Putamen (tissue), 1 donor: ENCODE data around the gene GPR146.
"Not testable (repeated sequence)": the region's sequence is repeated elsewhere in the genome, so short reads cannot be mapped to it uniquely, and the experiment has no call there.

Source experiments
- DNase-seq: peaks from one replicate; pipeline ENCODE4 v3.0.0-alpha.2; 2016; ENCODE audit warnings: low spot score

GPR146 gene

DNA sequence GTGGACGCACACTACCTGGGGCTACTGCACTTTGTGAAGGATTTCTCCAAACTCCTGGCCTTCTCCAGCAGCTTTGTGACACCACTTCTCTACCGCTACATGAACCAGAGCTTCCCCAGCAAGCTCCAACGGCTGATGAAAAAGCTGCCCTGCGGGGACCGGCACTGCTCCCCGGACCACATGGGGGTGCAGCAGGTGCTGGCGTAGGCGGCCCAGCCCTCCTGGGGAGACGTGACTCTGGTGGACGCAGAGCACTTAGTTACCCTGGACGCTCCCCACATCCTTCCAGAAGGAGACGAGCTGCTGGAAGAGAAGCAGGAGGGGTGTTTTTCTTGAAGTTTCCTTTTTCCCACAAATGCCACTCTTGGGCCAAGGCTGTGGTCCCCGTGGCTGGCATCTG, 14.0 kb downstream of the GPR146 start:
- DNase-seq = no peak

DNA sequence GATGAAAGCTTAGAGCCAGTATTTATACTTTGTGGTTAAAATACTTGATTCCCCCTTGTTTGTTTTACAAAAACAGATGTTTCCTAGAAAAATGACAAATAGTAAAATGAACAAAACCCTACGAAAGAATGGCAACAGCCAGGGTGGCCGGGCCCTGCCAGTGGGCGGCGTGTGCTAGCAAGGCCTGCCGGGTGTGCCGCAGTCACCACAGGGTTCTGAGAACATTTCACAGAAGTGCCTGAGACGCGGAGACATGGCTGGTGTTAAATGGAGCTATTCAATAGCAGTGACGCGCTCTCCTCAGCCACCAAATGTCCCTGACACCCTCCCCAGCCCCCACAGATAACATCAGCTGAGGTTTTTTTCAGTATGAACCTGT, 14.5 kb downstream of the GPR146 start:
- DNase-seq = no peak

DNA sequence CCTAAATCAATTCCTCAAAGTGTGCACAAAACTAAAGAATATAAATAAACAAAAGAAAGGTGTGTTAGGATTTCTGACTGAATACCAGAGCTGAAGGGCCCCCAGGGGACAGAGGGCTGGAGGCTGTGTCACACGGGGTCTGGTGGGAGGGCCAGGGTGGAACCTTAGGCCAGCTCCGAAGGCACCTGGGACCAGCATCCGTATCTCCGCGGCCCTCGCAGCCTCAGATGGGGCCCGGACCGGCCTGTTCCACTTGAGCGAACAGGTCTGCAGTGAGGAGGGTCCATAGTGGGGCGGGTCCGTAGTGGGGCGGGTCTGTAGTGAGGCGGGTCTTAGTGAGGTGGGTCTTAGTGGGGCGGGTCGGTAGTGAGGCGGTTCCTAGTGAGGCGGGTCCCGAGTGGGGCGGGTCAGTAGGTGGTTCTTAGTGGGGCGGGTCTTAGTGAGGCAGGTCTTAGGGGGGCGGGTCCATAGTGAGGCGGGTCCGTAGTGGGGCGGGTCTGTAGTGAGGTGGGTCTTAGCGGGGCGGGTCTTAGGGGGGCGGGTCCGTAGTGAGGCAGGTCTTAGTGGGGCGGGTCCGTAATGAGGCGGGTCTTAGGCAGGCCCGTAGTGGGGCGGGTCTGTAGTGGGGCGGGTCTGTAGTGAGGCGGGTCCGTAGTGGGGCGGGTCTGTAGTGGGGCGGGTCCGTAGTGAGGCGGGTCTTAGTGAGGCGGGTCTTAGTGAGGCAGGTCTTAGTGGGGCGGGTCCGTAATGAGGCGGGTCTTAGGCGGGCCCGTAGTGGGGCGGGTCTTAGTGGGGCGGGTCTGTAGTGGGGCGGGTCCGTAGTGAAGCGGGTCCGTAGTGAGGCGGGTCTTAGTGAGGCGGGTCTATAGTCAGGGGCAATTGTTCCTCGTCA, 15.1 kb downstream of the GPR146 start:
- DNase-seq = no peak

DNA sequence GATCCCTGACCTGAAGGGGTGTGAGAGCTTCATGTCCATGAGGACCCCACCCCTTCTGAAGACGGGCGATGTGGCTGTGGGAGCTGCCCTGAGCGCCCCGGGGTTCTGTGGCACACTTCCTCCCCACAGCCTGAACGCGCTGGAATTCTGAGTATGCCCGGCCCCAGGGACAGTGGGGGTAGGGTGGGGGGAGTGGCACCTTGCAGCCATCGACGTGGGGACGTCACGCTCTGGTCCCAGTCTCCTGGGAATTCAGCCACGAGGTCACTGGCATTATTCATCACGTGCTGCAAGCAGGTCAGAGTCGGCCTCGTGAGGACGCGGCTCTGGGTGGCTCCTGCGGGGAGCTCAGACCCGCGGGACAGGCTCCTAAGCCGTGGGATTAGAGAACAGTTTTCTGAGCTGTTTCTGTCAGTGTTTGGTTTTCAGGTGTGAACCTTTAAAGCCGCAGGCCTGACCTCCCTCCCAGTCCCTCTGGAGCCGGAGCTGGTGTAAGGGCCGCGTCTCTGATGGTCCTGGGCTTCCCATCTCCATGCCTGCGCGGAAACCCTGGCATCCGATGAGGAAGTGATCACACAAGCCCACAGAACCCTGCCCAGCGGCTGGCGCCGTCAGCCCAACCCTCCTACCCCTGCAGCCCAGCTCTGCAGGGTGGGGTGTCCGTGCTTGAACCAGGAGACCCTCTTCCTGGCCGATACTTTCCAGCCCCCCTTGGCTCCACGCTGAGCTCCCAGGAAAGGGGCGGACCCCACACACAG, 16.1 kb downstream of the GPR146 start:
- DNase-seq = no peak

DNA sequence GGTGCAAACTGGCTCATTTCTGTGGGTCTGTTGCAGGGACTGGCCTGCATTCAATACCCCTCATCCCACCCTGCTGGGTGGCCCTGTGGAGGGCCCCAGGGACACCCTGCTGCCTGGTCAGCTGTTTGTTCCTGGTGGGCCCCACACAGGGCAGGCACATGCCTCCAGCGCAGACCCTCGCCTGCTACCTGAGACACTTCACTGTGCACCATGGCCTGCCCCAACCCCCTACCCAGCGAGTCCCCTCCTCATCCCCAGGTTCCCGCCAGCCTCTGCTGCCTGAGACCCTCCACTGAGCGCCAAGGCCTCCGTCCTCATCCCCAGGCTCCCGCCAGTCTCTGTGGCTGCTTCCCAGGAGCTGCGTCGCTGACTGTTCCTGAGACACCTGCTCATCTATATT, 16.8 kb downstream of the GPR146 start:
- DNase-seq = no peak

DNA sequence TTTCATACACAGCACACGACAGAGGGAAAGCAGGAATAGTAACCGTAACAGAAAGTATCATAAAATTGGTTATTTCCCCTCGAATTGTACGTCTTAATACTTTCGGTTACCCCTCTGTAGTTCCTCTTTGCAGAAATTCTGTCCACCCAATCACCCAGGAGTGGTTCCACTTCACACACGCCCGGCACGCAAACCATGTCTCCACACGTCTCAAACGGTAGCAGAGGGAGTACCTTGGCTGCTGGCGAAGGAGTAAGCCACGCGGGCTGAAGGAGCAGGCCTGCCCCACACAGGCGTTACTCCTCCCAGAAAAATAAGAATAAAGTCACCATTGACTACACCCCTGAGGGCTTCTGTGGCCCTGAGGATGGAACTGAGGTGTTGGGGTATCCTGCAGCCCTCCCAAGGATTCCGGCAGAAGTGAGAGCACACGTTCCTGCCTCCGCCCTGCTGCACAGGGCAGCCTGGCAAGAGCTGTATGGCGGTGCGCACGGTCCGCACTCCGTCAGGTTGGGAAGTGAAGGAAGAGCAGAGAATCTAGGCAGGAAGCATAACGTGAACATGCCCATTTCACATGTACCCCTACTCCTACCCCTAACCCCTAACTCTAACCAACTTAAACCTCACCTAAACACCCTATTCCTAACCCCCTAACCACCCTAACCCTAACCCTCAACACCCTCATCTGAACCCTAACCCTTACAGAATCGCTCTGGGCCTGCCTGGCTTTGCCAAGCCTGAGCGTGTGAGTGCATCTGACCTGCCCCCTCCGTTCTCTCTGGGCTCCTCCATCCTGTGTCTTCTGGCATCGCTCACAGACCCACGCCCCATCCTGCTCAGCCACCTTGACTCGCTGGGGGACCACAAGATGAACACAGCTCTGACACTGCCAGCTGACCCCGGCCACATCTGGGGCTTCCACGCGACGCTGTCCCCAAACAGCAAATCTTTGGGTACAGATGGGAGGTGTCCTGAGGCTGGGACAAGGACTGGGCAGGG, 18.2 kb downstream of the GPR146 start:
- DNase-seq = no peak

DNA sequence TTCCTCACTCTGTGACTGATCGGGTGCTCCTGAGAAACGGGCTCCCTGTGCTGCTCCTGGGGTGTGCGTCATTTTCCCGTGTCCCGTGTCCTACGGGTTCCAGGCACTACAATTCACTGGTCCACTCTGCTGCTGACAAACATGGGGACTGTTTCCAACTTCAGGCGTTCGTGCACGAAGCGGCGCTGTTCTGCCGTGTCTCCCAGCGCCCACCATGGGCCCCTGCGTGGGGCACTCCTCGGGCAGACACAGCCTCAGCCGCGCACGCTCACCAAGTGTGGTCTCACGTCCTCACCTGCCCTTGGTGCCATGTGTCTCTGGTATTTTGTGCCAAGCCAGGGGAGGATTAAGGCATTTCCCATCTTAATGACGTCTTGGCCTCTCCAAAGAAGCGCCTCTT, 19.0 kb downstream of the GPR146 start:
- DNase-seq = no peak

DNA sequence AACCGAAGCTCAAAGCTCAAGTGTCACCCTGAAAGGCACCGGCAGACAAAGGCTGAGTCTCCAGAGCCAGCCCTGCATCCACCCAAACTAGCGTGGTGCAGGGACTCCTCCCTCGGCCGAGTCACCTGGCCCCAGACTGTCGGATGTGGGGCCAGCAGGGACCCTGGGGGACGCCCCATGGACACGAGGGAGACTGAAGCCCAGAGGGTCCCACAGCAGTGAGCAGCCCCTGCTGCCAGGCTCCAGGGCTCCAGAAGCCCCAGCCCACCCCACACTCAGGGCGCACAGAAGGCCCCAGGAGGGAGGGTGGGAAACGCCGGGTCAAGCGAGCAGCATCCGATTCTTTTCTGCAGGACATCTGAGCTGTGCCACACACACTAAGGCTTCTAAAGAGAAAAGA, 20.2 kb downstream of the GPR146 start:
- DNase-seq = no peak

DNA sequence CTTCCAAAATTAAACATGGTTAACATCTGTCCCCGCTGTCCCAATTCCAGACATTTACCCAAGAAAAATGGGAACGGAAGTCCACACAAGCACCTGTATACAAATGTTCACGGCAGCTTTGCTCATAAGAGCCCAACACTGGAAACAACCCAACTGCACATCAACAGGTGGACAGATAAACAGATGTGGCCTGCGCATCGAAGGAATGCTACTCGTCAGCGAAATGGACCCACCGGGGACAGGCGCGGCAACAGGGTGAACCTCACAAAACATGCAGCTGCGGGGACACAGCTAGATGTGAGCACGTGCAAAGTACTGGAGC, 20.9 kb downstream of the GPR146 start:
- no peak for DNase-seq

DNA sequence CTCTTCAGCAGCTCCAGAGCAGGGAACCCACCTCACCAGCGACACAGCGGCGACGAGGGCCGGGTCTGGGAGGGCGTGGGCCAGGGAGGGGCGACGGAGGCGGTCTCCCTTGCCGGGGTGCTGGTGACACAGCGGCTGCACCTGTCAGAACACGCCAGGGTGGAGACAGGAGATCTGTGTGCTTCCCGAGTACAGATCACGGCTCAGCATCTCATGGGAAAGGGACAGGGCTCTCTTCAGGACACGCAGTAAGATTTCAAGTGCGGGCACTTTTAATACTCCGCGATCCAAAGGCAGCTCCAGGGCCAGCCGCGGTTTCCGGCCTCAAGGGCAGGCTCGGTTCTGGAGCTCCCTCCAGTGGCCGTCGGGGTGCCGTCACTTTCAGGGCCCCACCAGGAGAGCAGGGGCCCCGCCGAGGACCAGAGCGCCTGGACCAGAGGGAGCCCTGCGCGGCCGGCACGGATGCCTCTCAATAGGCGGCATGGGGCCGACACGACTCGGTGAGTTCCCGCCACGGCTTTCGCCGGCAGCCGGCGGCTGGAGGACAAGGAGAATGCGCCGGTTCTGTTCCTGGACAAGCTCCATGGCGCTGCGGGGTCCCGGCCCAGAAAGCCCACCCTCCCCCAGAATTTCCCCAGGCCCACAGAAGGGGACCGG, 21.4 kb downstream of the GPR146 start:
- DNase-seq = no peak

DNA sequence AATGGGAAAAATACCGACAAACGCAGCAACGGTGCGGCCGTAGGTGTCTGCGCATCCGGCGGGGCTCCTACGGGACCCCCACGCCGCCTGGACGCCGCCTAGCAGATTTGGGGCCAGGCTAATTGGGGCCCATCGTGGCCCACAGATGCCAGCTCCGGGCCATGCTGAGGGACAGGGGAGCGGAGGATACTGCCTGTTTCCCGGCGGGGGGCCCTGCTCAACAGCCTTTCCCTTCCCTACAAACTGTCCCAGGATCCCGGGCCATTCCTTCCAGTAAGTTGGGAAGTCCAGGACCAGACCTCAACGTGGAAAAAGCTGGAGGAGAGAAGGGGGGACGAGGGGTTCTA, 21.9 kb downstream of the GPR146 start:
- no peak for DNase-seq

DNA sequence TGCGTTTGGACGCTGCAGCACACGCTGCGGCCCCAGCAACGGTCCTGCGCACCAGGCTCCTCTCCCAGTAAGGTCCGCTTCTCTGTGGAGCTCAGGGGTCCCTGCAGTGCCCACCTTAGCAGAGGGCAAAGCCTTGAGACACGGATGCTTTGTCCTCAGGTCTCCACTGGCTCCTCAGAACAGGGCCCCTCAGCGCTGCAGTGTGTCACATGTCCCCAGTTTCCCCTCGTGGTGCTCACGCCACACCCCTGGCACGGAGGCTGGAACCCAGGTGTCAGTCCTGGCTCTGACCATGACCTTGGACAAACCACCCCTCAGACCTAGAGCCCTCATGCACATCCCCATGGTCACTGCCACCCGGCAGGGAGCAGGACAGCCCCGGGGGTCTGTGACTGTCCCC, 23.7 kb downstream of the GPR146 start:
- DNase-seq = no peak

DNA sequence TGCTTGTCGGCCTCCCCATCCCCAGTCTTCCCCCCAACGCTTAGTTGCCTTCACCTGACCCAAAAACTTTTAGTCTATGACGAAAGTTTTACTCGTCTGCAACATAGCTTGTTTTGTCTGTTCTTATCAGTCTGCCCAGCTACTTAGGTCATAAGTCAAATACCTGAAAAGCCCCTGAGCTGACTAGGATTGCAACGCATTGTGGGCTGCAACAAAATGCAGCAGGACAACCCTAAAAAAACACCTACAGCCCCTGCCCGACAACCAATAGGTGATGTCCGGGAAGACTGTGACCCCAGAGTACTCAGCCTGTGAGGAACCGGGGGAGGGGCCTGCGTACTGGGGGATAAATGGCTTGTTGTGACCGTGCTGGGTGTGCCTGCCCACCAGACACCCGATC, 24.3 kb downstream of the GPR146 start:
- no peak for DNase-seq

DNA sequence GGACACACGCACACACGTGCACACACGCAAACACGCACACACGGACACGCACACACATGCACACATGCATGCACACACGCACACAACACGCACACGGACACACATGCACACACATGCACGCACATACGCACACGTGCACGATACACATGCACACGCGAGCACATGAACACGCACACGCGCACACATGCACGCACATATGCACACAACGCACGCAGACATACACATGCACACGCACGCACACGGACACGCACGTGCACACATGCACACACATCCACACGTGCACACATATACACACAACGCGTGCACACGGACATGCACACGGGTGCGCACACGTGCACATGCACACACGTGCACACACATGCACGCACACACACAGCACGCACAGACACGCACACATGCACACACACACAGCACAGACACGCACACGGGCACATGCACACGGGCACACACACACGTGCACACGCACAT, 26.2 kb downstream of the GPR146 start:
- no peak for DNase-seq

DNA sequence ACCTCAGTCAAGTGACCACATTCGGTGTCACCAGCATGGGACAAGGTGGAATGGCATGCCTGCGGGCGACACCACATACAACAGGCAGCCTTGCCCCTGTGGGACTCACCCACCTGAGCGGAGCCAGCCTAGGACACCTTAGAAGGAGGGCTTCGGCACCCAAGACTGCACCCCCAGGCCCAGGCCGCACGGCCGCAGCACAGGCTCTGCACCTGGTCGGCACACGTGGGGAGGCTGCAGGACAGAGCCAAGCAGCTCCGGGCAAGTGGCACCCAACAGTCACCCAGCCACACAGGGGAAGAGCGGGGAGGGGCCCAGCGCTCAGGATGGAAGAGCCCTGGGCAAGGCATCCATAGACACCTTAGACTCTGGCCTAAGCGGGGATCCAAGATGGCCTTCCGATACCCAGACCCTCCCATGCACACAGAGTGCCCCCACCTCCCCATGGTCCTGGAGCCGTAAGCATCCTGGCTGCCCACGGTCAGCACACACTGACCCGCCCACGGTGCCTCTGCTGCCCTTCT, 27.4 kb downstream of the GPR146 start:
- DNase-seq = no peak

DNA sequence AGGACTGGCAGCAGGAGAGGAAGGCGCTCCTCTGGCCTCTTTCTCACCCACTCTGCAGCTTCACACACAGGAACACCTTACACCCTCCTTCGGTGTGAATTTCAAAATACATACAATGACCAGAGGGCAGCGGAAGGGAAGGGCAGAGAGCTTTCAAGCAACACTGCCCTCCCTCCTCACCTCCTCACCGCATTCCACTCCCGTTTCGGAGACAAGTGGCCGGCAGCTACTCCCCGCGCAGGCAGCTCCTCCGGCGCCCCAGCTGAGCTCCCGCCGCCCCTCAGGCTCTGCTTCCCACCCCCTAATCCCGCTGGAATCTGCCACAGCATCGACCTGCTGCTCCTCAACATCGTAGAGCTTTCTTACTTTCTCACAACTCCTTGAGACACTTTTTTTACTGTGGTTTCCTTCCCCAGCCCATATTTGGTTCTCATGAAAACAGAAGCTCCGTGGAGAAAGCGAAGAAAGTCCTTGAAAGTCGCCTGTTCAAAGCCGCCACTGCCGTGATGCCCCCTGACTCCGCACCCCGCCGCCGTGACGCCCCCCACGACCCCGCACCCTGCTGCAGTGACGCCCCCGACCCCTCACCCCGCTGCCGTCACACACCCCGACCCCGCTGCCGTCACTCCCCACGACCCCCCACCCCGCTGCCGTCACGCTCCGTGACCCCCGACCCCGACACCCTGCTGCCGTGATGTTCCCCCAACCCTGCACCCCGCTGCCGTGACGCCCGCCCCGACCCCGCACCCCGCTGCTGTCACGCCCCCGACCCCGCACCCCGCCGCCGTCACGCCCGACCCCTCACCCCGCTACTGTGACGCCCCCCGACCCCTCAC, 29.0 kb downstream of the GPR146 start:
- DNase-seq = no peak

DNA sequence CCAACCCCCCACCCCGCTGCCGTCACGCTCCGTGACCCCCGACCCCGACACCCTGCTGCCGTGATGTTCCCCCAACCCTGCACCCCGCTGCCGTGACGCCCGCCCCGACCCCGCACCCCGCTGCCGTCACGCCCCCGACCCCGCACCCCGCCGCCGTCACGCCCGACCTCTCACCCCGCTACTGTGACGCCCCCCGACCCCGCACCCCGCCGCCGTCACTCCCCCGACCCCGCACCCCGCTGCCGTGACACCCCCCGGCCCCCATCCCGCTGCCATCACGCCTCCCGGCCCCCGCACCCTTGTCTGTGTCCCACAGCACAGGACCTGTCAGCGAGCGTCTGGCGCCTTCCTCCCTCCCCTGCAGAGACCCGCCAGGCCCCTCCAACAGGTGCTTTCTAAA, 29.7 kb downstream of the GPR146 start:
- not testable (repeated sequence) for DNase-seq

DNA sequence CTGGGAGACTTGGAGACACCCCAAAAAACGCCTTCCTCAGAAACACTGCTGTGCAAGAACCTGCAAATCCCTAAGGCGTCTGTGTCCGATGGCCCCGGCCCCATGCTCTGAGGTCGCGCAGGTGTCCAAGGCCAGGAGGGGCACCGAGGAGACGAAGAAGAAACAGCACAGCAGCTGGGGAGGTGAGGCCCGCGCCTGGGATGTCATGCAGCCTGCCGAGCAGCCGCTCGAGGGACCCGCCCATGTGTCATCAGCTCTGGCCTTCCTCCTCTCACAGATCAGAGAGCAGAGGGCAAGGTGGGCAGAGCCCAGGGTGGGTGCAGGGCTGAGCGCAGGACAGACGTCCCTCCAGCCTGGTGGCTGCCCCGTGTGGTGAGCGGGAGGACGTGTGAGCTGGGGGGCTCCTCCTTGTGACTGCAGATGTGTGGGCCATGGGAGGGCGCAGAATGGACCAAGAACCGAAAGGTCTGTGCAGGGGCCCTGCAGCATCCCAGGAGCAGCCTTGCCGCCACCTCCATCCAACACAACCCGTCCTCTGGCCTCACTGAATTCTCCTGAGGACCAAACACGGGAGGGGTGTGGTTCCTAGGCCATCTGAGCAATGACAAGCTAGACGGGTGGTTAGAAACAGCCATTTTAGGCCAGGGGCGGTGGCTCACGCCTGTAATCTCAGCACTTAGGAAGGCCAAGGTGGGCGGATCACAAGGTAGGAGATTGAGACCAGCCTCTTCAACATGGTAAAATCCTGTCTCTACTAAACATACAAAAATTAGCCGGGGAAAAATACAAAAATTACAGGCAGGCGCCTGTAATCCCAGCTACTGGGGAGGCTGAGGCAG, 30.5 kb downstream of the GPR146 start:
- DNase-seq = no peak

DNA sequence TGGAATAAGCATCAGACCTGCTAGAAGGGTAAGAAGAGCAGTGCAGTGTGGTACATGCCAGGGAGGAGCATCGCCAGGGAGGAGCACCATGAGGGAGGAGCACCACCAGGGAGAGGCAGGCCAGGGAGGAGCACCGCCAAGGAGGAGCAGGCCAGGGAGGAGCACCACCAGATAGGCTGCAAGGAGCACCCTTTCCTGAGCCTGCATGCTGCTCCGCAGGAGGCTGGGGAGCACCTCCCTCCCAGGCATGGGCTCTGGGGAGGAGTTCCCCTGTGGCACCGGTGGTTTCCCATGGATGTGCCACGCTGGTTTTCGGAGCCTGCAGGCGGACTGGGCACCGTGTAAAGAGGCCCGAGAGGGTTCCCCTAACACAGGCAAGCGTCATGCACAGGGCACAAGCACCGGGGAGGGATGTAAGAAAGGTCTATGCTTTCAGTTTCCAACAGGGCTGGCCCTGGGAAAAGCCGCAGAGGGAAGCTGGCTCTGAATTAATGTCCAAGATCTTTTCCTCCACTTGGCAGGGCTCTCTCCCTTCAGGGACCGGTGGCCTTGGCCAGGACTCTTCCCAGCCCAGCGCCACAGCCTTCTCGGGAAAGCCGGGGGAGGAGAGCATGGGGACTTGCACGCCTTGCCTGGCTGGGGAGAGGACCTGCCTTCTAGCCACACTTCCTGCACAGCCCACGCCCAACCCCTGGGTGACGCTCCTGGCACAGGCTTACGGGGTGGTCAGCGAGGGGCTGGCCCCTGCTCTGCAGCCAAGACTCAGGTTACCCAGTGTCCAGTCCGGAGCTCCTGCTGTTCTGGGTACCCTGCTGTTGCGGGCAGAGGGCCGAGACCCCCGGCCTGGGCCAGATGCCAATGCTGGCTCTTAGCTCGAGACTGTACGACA, 32.1 kb downstream of the GPR146 start:
- no peak for DNase-seq
